Left hindlimb (tissue), 1 donor: Measurements from ENCODE around the gene OR4P4.

ENCODE experiments used
- DNase-seq: peaks from one replicate; pipeline ENCODE4 v3.0.0-alpha.2; 2018

OR4P4 gene

DNA sequence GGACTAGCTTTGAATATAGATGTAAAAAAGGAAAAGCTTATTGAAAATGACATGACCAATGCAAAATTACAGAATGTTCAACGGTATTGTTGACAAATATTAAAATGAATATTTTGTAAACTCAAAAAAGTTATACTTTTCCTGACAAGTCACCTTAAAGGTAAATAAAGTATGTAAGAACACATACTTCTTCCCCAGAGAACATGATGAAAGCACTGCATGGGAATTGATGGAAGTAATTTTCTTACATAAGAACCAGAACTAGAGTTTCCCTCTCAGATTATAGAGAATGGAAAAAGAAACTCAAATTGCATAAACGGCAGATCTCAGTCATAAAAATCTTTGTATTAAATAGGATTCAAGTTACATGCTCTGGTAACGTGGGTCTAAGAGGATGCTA lies at the start of gene OR4P4:
OR4P4 (plus strand) TSS at position 301 of the 400 bp plus-strand sequence.
- no peak for DNase-seq

DNA sequence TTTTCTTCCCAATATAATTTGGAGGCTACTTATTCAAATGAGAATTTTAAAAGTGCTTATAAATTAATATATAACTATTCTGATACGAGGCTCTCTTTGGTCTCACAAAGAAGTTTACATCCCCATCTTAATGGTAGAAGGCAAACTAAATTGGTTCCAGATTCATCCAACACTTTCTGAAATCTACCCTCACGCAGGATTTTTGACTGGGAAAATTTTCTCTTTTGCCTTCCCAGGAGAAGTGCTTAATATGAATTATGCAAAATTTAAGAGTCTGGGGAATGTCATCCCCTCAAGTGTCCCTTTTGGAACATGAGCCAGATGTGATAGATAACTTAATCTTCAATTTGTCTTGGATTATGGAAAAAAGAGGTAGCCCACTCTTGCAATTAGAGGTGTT lies 27.4 kb upstream of the OR4P4 start, which contains the start of gene OR4C11:
OR4C11 (minus strand) TSS at position 101 of the 400 bp plus-strand sequence. CDS start 3,272 bp downstream, outside the sequence.
- no peak for DNase-seq

DNA sequence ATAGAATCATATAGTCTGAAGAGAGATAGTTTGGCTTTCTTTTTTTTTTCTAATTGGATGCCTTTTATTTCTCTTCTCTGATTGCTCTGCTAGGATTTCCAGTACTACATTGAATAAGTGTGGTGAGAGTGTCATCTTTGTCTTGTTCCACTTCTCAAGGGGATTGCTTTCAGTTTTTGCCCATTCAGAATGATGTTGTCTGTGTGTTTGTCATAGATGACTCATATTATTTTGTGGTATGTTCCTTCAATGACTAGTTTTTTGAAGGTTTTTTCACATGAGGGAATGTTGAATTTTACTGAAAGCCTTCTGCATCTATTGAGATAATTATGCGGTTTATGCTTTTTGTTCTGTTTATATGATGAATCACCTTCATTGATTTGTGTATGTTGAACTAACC lies 10.4 kb upstream of the OR4P4 start:
- DNase-seq: no peak

DNA sequence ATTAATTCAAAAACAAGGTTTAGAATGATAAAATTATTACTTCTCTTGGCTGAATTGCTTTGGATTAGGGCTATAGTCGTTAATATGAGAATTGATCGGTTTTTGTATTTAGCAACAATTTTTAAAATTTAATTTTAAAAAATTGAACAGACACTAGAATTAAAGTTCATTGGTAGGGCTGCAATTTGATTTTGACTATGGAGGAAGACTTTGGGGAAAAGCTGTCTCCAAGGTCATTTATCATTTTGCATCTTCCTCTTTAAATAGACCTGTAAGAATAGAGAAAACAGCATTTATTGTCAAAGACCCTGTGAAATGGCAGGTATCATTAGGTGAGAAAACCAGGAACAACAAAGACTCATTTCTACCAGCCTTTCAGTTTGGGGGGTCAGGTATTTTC lies 13.1 kb downstream of the OR4P4 start, which contains the start of gene OR4S2:
OR4S2 (plus strand) TSS at position 301 of the 400 bp plus-strand sequence. CDS start 2,577 bp downstream, outside the sequence.
- no peak for DNase-seq

DNA sequence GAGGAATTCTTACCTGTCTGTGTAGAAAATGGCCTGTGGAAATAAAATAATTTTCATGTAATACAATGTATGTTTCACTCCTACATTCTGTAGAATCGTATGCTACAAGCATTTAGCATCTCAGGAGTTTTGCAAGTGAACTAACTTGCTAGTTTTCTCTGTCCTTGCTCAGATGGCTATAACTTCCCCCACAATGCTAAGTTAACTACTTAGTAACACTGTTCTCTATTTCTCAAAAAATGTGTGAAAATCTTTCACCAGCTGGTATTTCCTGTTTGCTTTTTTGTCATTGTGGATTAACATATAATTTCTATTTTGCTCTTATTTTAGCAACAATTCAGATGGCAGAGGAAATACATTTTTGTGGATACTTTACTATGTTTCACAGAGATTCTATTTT lies 17.6 kb downstream of the OR4P4 start:
- no peak for DNase-seq

DNA sequence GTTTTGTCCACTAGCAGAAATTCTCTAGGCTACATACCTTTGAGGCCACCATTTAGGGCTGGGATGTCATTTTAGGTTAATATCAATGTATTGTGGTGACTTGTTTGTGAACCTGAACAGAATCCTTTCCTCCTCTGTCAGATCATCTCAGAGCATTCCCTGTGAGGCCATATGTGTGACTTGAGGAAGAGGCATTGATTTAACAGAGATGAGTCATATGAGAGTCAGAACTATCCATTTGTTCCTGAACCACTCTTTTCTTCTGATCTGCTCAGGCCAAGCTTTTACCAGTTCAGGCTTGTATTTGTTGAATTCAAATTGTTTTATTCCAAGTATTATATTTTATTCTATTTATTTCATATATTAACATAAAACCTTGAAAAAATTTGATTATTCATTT lies 20.2 kb downstream of the OR4P4 start:
- no peak for DNase-seq

DNA sequence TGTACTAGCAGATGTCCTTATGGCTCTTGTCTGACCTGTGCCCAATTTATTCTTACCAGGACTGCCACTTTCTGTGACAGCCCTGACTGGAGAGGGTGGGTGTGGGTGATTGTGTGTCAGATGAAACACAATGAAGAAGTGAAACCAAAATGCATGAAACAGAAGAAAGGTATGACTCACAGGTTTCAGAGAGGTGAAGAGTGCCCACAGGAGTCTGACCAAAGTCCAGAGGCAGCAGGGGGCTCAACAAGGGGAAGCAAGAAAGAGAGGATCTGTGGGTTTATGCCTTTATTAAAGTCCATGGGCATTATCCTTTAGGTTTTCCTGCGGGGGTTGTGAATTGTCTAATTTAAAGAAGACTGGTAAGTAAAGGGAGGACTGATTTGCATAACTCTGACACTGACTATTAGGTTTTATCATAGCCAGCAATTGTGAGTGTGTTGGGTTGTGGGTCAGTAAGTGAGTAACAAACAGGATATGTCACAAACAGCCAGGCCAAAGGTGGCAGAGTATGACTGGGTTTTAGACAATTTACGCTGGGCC lies 23.2 kb downstream of the OR4P4 start:
- DNase-seq: no peak

DNA sequence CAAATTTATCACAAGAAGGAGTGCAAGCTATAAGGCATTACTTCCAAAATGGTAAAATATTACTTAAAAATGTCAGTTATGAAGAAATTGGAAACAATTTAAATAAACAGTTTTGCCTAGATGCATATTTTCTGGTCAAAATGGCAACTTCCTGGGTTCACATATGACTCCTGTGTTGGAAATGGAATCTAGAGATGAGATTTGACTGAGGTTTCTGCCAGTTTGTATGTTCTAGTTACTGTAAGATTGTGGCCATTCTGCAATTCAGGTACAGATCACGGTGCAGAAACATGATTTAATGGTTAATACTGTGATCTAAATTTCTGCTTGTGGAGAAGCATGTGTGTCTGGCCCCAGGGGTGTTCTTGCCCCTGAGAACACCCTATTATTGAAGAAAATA lies 23.7 kb downstream of the OR4P4 start:
- no peak for DNase-seq

DNA sequence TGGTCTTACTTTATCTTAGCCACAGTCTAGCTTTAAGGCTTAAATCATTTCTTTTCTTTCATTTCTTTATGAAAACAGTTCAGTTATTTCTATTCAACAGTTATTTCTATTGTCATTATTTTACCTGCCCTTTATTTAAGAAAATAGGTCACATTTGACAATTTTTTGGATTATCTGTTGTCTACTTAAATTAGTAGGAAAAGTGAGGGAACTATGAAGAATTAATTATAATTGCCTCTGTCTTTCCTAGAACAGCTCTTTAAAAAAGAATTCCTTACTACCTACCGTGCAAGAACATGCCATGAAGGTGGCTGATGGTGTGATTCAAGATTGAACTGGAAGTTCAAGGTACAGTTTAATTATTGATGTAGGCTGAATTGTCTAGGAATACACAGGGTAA lies 27.0 kb downstream of the OR4P4 start, which contains the start of gene OR4C6:
OR4C6 (plus strand) TSS at position 301 of the 400 bp plus-strand sequence. CDS start 2,966 bp downstream, outside the sequence.
- DNase-seq: no peak

DNA sequence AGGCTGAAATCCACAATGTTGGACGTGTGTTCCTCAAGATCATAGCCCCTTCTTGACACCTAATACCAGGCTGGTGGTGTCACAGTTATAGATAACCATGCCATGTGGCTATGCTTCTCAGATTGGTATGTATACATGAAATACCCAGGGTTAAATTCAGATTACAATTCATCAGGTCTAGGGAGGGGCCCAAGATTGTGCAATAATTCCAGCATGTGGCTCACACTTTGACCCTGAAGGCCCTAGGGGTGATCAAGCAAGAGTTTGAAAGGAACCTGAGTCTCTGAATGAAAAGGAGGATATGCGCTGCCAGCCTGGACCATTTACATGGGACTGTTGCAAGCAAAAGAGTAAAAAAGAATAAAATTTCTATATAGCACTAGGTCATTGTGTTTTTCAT lies 34.5 kb downstream of the OR4P4 start:
- no peak for DNase-seq

DNA sequence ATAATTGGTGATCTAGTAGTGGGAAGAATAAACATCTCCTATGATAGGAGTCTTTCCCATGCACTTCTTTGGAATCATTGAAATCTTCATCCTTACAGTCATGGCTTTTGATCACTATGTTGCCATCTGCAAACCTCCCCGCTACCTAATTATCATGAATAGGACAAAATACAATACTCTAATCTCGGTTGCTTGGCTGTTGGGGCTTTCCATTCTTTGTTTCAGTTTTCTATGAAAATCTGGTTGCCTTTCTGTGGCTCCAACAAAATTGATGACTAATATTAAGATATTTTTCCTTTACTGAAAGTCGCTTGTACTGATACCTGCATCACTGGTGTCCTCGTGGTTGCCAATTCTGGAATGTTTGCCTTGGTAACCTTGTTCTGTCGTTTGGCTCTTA lies 38.9 kb downstream of the OR4P4 start:
- no peak for DNase-seq
